ENCODE measurements around the gene APLN.

APLN gene

DNA sequence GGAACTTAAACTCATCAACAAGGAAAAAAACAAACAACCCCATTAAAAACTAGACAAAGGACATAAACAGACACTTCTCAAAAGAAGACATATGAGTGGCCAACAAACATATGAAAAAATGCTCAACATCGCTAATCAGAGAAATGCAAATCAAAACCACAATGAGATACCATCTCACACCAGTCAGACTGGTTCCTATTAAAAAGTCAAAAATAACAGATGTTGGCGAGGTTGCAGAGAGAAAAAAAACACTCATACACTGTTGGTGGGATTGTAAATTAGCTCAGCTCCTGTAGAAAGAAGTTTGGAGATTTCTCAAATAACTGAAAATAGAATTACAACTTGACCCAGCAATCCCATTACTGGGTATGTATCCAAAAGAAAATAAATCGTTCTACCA is 28.7 kb downstream of the APLN start:
- Histone ChIP-seq H3K9me3 (ENCODE audit: control insufficient read depth, insufficient read depth, low read depth, low read length) (no peaks in the 10 kb centered on the region), H3K4me1 (ENCODE audit: control insufficient read depth, insufficient read depth, low read length) (no peaks in the 10 kb centered on the region), H3K27ac (ENCODE audit: extremely low read depth, low read depth, low read length) (no peak overlapping the region), H3K36me3 (ENCODE audit: control insufficient read depth in 2 of 2, insufficient read depth in 1 of 2, low read length in 2 of 2) (no peaks in the 10 kb centered on the region), H3K4me3 (ENCODE audit: low read depth, low read length) (no peak overlapping the region)
- ChIA-PET POLR2A (no interaction called here), CTCF (interaction anchor here (0.6 to 0.9 kb wide), 3 partner anchors 9 to 610 kb away, joined by 3 to 4 read pairs (median 4); no protein-coding TSS in a partner anchor)
- TF ChIP-seq ZNF324 (tag by site-specific recombination; IDR thresholded peaks at IDR 0.05), result no peak
- TF ChIP-seq KLF9 (tag by site-specific recombination; IDR thresholded peaks at IDR 0.05; ENCODE audit: low read depth), result no peak
- TF ChIP-seq ZNF777 (tag by site-specific recombination; IDR thresholded peaks at IDR 0.05; ENCODE audit: borderline replicate concordance), result no peak
- TF ChIP-seq ZNF529 (tag by site-specific recombination; IDR thresholded peaks at IDR 0.05; ENCODE audit: insufficient replicate concordance), result no peak
- no peak for TF ChIP-seq ZNF335 (tag by site-specific recombination; conservative IDR thresholded peaks at IDR 0.05)

DNA sequence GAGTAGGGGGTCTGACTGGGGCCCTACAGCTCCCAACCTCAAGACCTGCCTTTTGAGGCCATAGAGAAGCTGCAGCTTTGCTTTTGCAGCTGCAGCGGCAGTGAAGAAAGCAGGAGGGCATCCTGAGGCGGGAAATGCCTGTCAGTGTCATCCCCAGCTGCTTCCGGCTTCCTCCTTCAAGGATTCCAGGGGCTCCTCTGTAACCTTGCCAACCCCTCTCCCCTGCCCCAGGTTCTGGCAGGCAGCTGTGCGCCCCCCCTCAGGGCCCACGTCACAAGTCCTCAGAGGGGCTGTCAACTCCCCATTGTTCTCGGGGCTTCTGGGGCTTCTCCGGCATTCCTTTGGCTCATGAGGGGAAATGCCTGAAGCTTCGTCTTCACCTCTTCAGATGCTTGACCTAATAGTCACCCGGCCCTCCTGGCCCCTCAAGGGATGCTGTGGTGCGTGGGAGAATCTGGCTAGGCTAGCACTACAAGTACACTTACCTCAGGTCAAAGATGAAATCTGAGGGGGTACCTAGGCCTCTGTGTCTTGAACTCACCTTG is 31.9 kb downstream of the APLN start:
- H3K4me3 ChIP-seq (ENCODE audit: low read depth, low read length), result no peak overlapping the region
- no peak overlapping the region for H3K27ac ChIP-seq (ENCODE audit: extremely low read depth, low read depth, low read length)
- ChIA-PET CTCF (interaction anchor here (0.6 to 0.7 kb wide), 2 partner anchors 18 to 51 kb away, joined by 3 to 4 read pairs; no protein-coding TSS in a partner anchor), POLR2A (no interaction called here)
- H3K4me1 ChIP-seq (ENCODE audit: control insufficient read depth, insufficient read depth, low read length), result no peaks in the 10 kb centered on the region
- H3K36me3 ChIP-seq (ENCODE audit: control insufficient read depth in 2 of 2, insufficient read depth in 1 of 2, low read length in 2 of 2), result no peaks in the 10 kb centered on the region
- H3K9me3 ChIP-seq (ENCODE audit: control insufficient read depth, insufficient read depth, low read depth, low read length), result no peaks in the 10 kb centered on the region
- TF ChIP-seq ZNF626 (tag by site-specific recombination; IDR thresholded peaks at IDR 0.05), result no peak
- TF ChIP-seq MYNN (tag by site-specific recombination; IDR thresholded peaks at IDR 0.05; ENCODE audit: borderline replicate concordance), result no peak
- TF ChIP-seq GLI2 (tag by site-specific recombination; IDR thresholded peaks at IDR 0.05; ENCODE audit: borderline replicate concordance, low read depth), result no peak

DNA sequence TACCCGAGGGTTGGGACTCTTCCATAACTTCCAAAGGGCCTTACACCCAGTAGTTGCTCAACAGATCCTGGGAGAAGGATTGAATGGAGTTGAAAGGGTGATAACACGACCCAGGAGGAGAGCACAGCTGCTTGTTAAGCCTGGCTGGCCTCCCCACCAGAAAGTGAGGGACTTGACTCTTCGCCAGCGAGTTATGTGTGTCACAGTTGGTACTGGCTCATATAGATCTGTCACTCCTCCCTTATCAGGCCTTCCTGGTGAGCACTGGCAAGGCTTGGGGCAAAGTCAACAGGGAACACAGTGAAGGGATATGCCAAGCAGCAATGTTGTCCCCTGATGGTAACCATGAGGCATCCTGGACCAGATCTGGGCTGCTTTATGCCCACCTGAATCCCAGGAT is 35.8 kb downstream of the APLN start:
- H3K4me1 ChIP-seq (ENCODE audit: control insufficient read depth, insufficient read depth, low read length), result no peaks in the 10 kb centered on the region
- H3K9me3 ChIP-seq (ENCODE audit: control insufficient read depth, insufficient read depth, low read depth, low read length), result no peaks in the 10 kb centered on the region
- H3K4me3 ChIP-seq (ENCODE audit: low read depth, low read length), result no peak overlapping the region
- no peaks in the 10 kb centered on the region for H3K36me3 ChIP-seq (ENCODE audit: control insufficient read depth in 2 of 2, insufficient read depth in 1 of 2, low read length in 2 of 2)
- ChIA-PET POLR2A (no interaction called here), CTCF (interaction anchor here (0.5 to 2.2 kb wide), 2 partner anchors 18 to 442 kb away, joined by 3 to 7 read pairs; no protein-coding TSS in a partner anchor)
- H3K27ac ChIP-seq (ENCODE audit: extremely low read depth, low read depth, low read length), result no peak overlapping the region
- TF ChIP-seq, protein P1, sequence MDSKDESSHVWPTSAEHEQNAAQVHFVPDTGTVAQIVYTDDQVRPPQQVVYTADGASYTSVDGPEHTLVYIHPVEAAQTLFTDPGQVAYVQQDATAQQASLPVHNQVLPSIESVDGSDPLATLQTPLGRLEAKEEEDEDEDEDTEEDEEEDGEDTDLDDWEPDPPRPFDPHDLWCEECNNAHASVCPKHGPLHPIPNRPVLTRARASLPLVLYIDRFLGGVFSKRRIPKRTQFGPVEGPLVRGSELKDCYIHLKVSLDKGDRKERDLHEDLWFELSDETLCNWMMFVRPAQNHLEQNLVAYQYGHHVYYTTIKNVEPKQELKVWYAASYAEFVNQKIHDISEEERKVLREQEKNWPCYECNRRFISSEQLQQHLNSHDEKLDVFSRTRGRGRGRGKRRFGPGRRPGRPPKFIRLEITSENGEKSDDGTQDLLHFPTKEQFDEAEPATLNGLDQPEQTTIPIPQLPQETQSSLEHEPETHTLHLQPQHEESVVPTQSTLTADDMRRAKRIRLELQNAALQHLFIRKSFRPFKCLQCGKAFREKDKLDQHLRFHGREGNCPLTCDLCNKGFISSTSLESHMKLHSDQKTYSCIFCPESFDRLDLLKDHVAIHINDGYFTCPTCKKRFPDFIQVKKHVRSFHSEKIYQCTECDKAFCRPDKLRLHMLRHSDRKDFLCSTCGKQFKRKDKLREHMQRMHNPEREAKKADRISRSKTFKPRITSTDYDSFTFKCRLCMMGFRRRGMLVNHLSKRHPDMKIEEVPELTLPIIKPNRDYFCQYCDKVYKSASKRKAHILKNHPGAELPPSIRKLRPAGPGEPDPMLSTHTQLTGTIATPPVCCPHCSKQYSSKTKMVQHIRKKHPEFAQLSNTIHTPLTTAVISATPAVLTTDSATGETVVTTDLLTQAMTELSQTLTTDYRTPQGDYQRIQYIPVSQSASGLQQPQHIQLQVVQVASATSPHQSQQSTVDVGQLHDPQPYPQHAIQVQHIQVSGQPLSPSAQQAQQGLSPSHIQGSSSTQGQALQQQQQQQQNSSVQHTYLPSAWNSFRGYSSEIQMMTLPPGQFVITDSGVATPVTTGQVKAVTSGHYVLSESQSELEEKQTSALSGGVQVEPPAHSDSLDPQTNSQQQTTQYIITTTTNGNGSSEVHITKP (tag by site-specific recombination; IDR thresholded peaks at IDR 0.05), result peak; percentile 71
- TF ChIP-seq KLF16 (tag by site-specific recombination; IDR thresholded peaks at IDR 0.05) (no peak), ZNF530 (tag by site-specific recombination; IDR thresholded peaks at IDR 0.05; ENCODE audit: low read depth) (no peak), ZFHX2 (tag by site-specific recombination; conservative IDR thresholded peaks at IDR 0.05) (no peak), GLIS1 (tag by site-specific recombination; IDR thresholded peaks at IDR 0.05) (peak; percentile 65), ZIC2 (tag by site-specific recombination; IDR thresholded peaks at IDR 0.05) (peak; percentile 78), ZNF623 (tag by site-specific recombination; IDR thresholded peaks at IDR 0.05) (no peak)

DNA sequence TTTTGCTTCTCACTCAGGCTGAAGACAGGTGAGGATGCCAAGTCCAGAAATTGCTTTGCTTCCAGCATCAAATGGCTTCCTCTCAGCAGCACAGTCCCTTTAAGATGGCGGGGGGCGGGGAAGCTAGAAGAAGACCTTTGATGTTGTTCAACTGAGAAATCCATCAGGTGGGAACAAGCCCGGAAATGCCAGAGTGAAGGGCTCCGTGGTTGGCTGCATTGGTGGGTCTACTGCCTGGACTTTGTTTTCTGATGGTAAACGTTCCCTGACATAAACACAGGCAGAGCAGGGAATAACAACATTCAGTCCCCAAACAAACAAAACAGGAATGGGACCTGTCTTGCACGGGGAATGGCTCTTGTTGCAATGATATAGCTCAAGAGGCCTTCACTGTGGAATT is 37.3 kb downstream of the APLN start:
- ChIA-PET CTCF (interaction anchor here (0.7 to 1.8 kb wide), 4 partner anchors 9 to 109 kb away, joined by 3 to 5 read pairs (median 4); no protein-coding TSS in a partner anchor), POLR2A (interaction anchor here (0.6 kb wide), 1 partner anchor 541 kb away, joined by 4 read pairs; no protein-coding TSS in a partner anchor)
- Histone ChIP-seq H3K9me3 (ENCODE audit: control insufficient read depth, insufficient read depth, low read depth, low read length) (no peaks in the 10 kb centered on the region), H3K4me1 (ENCODE audit: control insufficient read depth, insufficient read depth, low read length) (no peaks in the 10 kb centered on the region), H3K4me3 (ENCODE audit: low read depth, low read length) (no peak overlapping the region), H3K36me3 (ENCODE audit: control insufficient read depth in 2 of 2, insufficient read depth in 1 of 2, low read length in 2 of 2) (no peaks in the 10 kb centered on the region), H3K27ac (ENCODE audit: extremely low read depth, low read depth, low read length) (no peak overlapping the region)
- no peak for TF ChIP-seq ZNF138 (tag by site-specific recombination; IDR thresholded peaks at IDR 0.05; ENCODE audit: borderline replicate concordance)
- no peak for TF ChIP-seq ZNF571 (tag by site-specific recombination; IDR thresholded peaks at IDR 0.05)
- TF ChIP-seq OSR2 (tag by site-specific recombination; IDR thresholded peaks at IDR 0.05), result no peak
- TF ChIP-seq, protein P2, sequence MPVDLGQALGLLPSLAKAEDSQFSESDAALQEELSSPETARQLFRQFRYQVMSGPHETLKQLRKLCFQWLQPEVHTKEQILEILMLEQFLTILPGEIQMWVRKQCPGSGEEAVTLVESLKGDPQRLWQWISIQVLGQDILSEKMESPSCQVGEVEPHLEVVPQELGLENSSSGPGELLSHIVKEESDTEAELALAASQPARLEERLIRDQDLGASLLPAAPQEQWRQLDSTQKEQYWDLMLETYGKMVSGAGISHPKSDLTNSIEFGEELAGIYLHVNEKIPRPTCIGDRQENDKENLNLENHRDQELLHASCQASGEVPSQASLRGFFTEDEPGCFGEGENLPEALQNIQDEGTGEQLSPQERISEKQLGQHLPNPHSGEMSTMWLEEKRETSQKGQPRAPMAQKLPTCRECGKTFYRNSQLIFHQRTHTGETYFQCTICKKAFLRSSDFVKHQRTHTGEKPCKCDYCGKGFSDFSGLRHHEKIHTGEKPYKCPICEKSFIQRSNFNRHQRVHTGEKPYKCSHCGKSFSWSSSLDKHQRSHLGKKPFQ (tag by site-specific recombination; IDR thresholded peaks at IDR 0.05), result no peak
- TF ChIP-seq ZNF202 (tag by site-specific recombination; IDR thresholded peaks at IDR 0.05; ENCODE audit: borderline replicate concordance), result no peak
- TF ChIP-seq ZNF558 (tag by site-specific recombination; IDR thresholded peaks at IDR 0.05), result no peak
